T-helper 22 cell (primary cell): ENCODE results near the gene NEURL1.

Experiments
- DNase-seq: peaks from one replicate; pipeline ENCODE4 v3.0.0-alpha.2; 2020; ENCODE audit warnings: low read depth

The NEURL1 gene, protein sequence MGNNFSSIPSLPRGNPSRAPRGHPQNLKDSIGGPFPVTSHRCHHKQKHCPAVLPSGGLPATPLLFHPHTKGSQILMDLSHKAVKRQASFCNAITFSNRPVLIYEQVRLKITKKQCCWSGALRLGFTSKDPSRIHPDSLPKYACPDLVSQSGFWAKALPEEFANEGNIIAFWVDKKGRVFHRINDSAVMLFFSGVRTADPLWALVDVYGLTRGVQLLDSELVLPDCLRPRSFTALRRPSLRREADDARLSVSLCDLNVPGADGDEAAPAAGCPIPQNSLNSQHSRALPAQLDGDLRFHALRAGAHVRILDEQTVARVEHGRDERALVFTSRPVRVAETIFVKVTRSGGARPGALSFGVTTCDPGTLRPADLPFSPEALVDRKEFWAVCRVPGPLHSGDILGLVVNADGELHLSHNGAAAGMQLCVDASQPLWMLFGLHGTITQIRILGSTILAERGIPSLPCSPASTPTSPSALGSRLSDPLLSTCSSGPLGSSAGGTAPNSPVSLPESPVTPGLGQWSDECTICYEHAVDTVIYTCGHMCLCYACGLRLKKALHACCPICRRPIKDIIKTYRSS

GRCh38 chr10:103493362-103493915 is at the start of gene NEURL1:
TSS of gene NEURL1 (plus strand) at chr10:103493705. CDS start at chr10:103494388, 683 bp downstream.
- no peak for DNase-seq

DNA sequence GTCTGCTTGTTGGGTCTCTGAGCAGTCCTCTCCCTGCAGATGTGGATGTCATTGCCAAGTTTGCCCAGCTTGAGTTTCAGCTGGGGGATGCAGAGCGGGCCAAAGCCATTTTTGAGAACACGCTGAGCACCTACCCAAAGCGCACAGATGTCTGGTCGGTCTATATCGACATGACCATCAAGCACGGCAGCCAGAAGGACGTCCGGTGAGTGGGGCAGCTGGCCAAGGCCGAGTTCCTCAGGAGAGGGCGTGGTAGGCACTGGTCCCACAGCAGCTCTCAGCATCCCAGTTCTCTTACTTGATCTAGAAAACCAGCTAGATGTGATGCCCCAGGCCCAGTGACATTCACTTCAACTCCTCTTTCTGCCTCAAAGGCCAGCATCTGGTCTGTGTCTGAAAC is 49.0 kb upstream of the NEURL1 start:
- no peak for DNase-seq

- no peak for DNase-seq
These were observed 48.1 kb upstream of the NEURL1 start for GRCh38 chr10:103445366-103445765.

DNA sequence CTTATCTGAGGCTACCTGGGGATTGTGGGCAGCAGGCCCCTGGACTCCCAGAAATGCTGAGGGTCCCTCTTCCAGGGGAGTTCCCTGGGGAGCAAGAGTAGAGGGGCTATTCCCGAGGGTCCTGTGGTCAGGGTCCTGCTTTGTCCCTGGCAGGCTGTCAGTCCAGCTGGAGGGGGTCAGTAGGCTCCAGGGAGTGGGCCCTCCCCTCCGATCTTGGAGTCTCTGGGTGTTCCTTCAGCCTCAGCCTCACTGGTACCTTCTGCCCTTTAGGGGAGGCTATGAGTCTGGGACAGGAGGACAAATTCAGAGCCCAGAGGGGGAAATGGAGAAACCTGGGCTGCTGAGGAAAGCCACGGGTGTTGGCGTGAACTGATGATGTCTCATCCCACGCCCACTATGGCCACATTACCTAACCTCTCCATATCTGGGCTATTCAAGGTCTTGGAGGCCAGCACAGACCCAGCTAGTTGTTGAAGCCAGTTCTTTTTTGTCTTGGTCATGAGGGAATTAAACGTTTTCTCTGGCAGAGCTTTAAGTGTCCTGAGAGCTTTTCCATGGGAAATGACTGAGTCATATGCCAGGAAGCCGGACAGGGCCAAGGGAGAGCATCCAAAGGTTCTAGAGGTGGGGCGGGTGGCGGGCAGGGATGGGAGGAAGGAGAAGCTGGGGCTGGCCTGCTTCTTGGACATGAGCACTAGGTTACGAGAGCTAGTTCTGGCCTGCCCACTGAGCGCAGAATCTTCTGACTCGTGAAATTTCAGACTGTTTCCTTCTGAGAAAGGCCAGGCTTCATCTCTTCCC is 47.5 kb upstream of the NEURL1 start:
- no peak for DNase-seq

GRCh38 chr10:103447187-103447586 is 46.3 kb upstream of the NEURL1 start:
- DNase-seq: no peak

- no peak for DNase-seq
These were observed 44.8 kb upstream of the NEURL1 start for GRCh38 chr10:103448746-103449145.

DNA sequence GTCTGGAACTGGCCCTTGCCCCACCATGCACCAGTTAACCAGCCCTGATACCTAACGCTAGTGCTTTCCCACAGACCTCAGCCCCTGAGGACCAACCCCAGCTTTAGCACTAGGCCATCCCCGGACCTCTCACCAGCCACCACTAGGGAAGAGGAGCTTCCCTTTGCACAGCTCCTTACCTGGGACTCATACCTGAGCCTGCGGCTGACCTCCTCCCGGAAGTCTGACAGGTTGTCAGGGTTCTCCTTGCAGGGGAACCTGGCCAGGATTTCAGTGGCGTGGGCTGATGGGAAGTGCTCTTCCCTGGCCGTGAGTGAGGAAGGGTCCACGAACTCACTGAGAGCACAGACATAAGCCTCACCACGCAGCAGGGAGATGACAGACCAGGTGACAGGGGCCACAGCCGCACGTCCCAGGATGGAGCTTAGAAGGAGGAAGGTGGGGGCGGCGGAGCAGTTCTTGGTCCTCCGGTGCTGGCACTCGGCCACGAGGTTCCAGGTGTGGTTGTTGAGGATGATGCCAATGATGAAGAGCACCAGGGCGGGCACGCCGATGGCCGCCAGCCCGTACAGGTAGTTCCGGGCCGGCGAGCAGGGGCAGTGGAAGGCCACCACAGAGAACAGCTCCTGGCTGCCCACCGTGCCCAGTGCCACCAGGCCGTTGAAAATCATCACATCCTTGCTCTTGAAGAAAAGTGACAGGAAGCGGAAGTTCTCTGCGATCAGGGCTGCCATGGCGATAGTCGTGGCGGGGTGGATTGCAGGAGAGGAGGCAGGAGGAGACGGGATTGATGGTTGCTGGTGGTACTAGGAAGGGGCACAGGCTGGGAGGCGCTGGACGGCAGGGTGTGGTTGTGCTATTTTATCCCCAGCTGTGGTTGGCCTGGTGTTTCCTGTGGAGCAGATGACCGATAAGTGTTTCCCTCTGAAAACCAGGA is 44.0 kb upstream of the NEURL1 start:
- no peak for DNase-seq

DNA sequence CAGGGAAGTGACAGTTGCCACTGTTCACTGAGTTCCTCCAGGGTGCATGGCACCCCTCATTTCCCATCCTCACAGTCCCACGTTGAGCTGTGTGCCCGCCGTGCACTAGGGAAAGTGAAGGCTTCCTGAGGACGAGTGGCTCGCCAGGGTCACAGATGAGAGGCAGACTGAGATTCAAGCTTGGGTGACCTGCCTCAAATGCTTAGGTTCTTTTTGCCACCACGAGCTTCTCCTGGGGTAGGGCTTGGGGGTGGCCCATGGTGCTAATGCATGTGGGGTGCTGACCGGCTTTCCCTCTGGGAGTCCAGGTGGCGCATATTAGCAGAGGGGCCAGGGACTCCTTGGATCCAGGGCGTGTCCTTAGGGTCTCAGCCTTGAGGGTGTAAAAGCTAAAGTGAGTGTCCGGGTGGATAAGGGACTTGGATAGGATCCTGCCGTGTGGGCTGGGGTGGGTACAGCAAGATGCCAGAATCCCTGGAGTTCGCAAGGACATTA is 43.3 kb upstream of the NEURL1 start:
- DNase-seq: no peak

GRCh38 chr10:103451091-103451813 is 42.3 kb upstream of the NEURL1 start:
- peak; percentile 29 for DNase-seq

- DNase-seq: no peak
These were observed 41.5 kb upstream of the NEURL1 start, which contains the start of gene CALHM2 for GRCh38 chr10:103451831-103452505. TSS of gene CALHM2 (minus strand) at chr10:103452370. CDS start at chr10:103449941, 2,429 bp downstream.

- no peak for DNase-seq
These were observed 40.8 kb upstream of the NEURL1 start for GRCh38 chr10:103452506-103453230.

GRCh38 chr10:103454026-103454425 is 39.5 kb upstream of the NEURL1 start:
- no peak for DNase-seq

GRCh38 chr10:103455235-103455634 is 38.3 kb upstream of the NEURL1 start:
- no peak for DNase-seq

GRCh38 chr10:103456074-103456660 is 37.3 kb upstream of the NEURL1 start:
- DNase-seq: no peak

GRCh38 chr10:103457176-103457712 is 36.3 kb upstream of the NEURL1 start:
- DNase-seq: no peak

GRCh38 chr10:103457896-103458583 is 35.5 kb upstream of the NEURL1 start:
- no peak for DNase-seq

- no peak for DNase-seq
These were observed 34.8 kb upstream of the NEURL1 start, which contains the start of gene CALHM1 for GRCh38 chr10:103458720-103459119. TSS of gene CALHM1 (minus strand) at chr10:103458900. CDS start at chr10:103458751, 149 bp downstream.

DNA sequence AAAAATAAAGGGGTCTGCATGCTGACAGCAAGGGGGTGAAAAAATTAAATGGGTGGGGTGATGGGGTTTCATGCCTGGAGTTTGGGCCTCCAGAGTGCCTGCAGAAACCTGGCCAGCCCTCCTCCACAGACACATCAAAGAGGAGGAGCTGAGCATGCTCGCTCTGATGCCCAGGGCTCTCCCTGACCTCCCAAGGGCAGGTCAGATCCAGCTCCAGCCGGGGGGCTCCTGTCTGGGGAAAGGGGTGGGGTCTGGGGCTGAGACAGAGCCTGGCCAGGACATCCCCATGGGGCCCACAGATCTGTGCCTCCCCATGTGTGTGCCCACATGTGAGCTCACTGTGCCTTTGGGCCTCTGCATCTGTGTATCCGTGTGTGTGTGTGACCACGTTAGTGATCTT is 33.9 kb upstream of the NEURL1 start:
- no peak for DNase-seq
